Measurements from ENCODE around the gene GMDS.

Gene GMDS

GRCh38 chr6:2099870-2100269 is 145.5 kb downstream of the GMDS start:
- no peak overlapping the region for H3K23ac ChIP-seq (ENCODE audit: low read length in 2 of 2)
- no peak overlapping the region for H2BK5ac ChIP-seq (ENCODE audit: low read depth, low read length, poor library complexity, severe bottlenecking)
- H2AFZ ChIP-seq (ENCODE audit: low read depth, low read length): no peak overlapping the region
- no peak overlapping the region for H3K27ac ChIP-seq (ENCODE audit: low read length, poor library complexity, severe bottlenecking)
- no peak overlapping the region for H2AK5ac ChIP-seq (ENCODE audit: low read length, severe bottlenecking)
- no peak overlapping the region for H3K9ac ChIP-seq (ENCODE audit: low read length)
- peaks cover 2% of the 10 kb centered on the region for H3K4me1 ChIP-seq (ENCODE audit: control insufficient read depth, insufficient read depth, low read depth, low read length)
- H3K4ac ChIP-seq (ENCODE audit: low read depth in 1 of 2, low read length in 2 of 2): no peak overlapping the region
- H2BK15ac ChIP-seq (ENCODE audit: low read depth, poor library complexity, severe bottlenecking): no peak overlapping the region
- H3K9me3 ChIP-seq (ENCODE audit: control insufficient read depth, low read length): no peaks in the 10 kb centered on the region
- H3K27me3 ChIP-seq (ENCODE audit: control insufficient read depth in 1 of 2, insufficient read depth in 1 of 2, low read length in 2 of 2): no peaks in the 10 kb centered on the region
- no peak overlapping the region for H3K4me3 ChIP-seq (ENCODE audit: insufficient read depth in 1 of 2, low read depth in 1 of 2, low read length in 2 of 2)
- no peak overlapping the region for H4K8ac ChIP-seq (ENCODE audit: low read length)
- DNase-seq: no peak
- H4K91ac ChIP-seq (ENCODE audit: low read length): no peak overlapping the region
- no peak overlapping the region for H3K4me2 ChIP-seq (ENCODE audit: low read length, poor library complexity, severe bottlenecking)
- no peaks in the 10 kb centered on the region for H3K36me3 ChIP-seq (ENCODE audit: control insufficient read depth in 1 of 2, insufficient read depth in 2 of 2, low read depth in 1 of 2, low read length in 2 of 2)
- peaks cover under 1% of the 10 kb centered on the region for H3K79me1 ChIP-seq (replicated peaks; ENCODE audit: low read length, poor library complexity, severe bottlenecking)
- H2BK12ac ChIP-seq (ENCODE audit: low read length in 2 of 2): no peak overlapping the region
- no peak overlapping the region for H3K18ac ChIP-seq (ENCODE audit: low read depth in 1 of 2, low read length in 2 of 2)
- H2BK120ac ChIP-seq (ENCODE audit: low read depth, low read length): no peak overlapping the region
- no peak overlapping the region for H3K14ac ChIP-seq (ENCODE audit: low read length in 2 of 2)

- H3K4me3 ChIP-seq (ENCODE audit: insufficient read depth in 1 of 2, low read depth in 1 of 2, low read length in 2 of 2): no peak overlapping the region
- peaks cover 1% of the 10 kb centered on the region for H3K79me1 ChIP-seq (replicated peaks; ENCODE audit: low read length, poor library complexity, severe bottlenecking)
- no peaks in the 10 kb centered on the region for H3K9me3 ChIP-seq (ENCODE audit: control insufficient read depth, low read length)
- H2BK120ac ChIP-seq (ENCODE audit: low read depth, low read length): no peak overlapping the region
- no peak overlapping the region for H3K4ac ChIP-seq (ENCODE audit: low read depth in 1 of 2, low read length in 2 of 2)
- H3K4me1 ChIP-seq (ENCODE audit: control insufficient read depth, insufficient read depth, low read depth, low read length): no peaks in the 10 kb centered on the region
- no peak overlapping the region for H4K91ac ChIP-seq (ENCODE audit: low read length)
- H3K9ac ChIP-seq (ENCODE audit: low read length): no peak overlapping the region
- DNase-seq: no peak
- no peak overlapping the region for H3K14ac ChIP-seq (ENCODE audit: low read length in 2 of 2)
- no peak overlapping the region for H2BK5ac ChIP-seq (ENCODE audit: low read depth, low read length, poor library complexity, severe bottlenecking)
- H2AFZ ChIP-seq (ENCODE audit: low read depth, low read length): no peak overlapping the region
- H4K8ac ChIP-seq (ENCODE audit: low read length): no peak overlapping the region
- no peak overlapping the region for H3K18ac ChIP-seq (ENCODE audit: low read depth in 1 of 2, low read length in 2 of 2)
- WGBS: 62% methylated on average over 1 of the region's 3 CpGs
- H3K4me2 ChIP-seq (ENCODE audit: low read length, poor library complexity, severe bottlenecking): no peak overlapping the region
- no peaks in the 10 kb centered on the region for H3K27me3 ChIP-seq (ENCODE audit: control insufficient read depth in 1 of 2, insufficient read depth in 1 of 2, low read length in 2 of 2)
- H2AK5ac ChIP-seq (ENCODE audit: low read length, severe bottlenecking): no peak overlapping the region
- no peak overlapping the region for H2BK15ac ChIP-seq (ENCODE audit: low read depth, poor library complexity, severe bottlenecking)
- no peak overlapping the region for H3K27ac ChIP-seq (ENCODE audit: low read length, poor library complexity, severe bottlenecking)
- H2BK12ac ChIP-seq (ENCODE audit: low read length in 2 of 2): no peak overlapping the region
- no peak overlapping the region for H3K23ac ChIP-seq (ENCODE audit: low read length in 2 of 2)
- H3K36me3 ChIP-seq (ENCODE audit: control insufficient read depth in 1 of 2, insufficient read depth in 2 of 2, low read depth in 1 of 2, low read length in 2 of 2): no peaks in the 10 kb centered on the region
Measured at GRCh38 chr6:2097464-2097863, 147.9 kb downstream of the GMDS start.

- Histone ChIP-seq H2AFZ (ENCODE audit: low read depth, low read length) (no peak overlapping the region), H4K91ac (ENCODE audit: low read length) (no peak overlapping the region), H2BK120ac (ENCODE audit: low read depth, low read length) (no peak overlapping the region), H2BK15ac (ENCODE audit: low read depth, poor library complexity, severe bottlenecking) (no peak overlapping the region), H3K14ac (ENCODE audit: low read length in 2 of 2) (no peak overlapping the region), H3K18ac (ENCODE audit: low read depth in 1 of 2, low read length in 2 of 2) (no peak overlapping the region), H2AK5ac (ENCODE audit: low read length, severe bottlenecking) (no peak overlapping the region), H3K23ac (ENCODE audit: low read length in 2 of 2) (no peak overlapping the region), H2BK5ac (ENCODE audit: low read depth, low read length, poor library complexity, severe bottlenecking) (no peak overlapping the region), H3K9me3 (ENCODE audit: control insufficient read depth, low read length) (no peaks in the 10 kb centered on the region), H2BK12ac (ENCODE audit: low read length in 2 of 2) (no peak overlapping the region), H3K9ac (ENCODE audit: low read length) (no peak overlapping the region), H3K4me2 (ENCODE audit: low read length, poor library complexity, severe bottlenecking) (no peak overlapping the region), H3K27ac (ENCODE audit: low read length, poor library complexity, severe bottlenecking) (no peak overlapping the region), H3K4me1 (ENCODE audit: control insufficient read depth, insufficient read depth, low read depth, low read length) (no peaks in the 10 kb centered on the region), H3K79me1 (replicated peaks; ENCODE audit: low read length, poor library complexity, severe bottlenecking) (peaks cover 1% of the 10 kb centered on the region), H3K27me3 (ENCODE audit: control insufficient read depth in 1 of 2, insufficient read depth in 1 of 2, low read length in 2 of 2) (no peaks in the 10 kb centered on the region), H3K36me3 (ENCODE audit: control insufficient read depth in 1 of 2, insufficient read depth in 2 of 2, low read depth in 1 of 2, low read length in 2 of 2) (no peaks in the 10 kb centered on the region), H3K4me3 (ENCODE audit: insufficient read depth in 1 of 2, low read depth in 1 of 2, low read length in 2 of 2) (no peak overlapping the region), H3K4ac (ENCODE audit: low read depth in 1 of 2, low read length in 2 of 2) (no peak overlapping the region), H4K8ac (ENCODE audit: low read length) (no peak overlapping the region)
- WGBS: 85% methylated on average over 2 of the region's 2 CpGs
- DNase-seq: no peak
Measured at GRCh38 chr6:2094642-2095041, 150.8 kb downstream of the GMDS start.

DNA sequence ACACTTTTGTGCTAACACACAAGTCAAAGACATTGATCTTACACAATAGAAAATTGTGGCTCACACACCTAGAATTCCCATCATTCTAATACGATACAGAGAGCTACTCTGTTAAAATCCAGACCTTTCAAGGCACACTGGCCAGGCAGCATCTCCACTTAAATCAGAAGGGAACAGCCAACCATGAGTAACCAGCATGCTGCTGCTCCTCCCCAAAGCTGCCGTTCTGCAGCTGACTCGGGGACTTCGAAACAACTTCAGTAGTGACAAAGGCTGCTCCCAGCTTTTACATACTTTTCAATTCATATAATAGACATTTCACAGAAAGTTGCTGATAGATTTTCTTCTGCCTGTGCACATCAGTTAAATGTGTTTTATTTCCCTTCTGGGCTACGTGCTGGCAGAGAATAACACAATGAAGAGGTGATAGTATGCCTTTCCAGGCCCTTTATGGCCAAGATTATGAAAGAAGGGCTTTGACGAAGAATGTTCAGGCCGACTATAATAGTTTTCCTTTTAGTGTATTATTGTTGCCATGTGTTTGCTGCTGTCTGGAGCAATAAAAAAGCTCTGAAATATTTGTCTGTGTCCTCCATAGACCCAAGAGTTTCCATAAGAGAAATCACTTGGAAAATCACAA is 159.0 kb downstream of the GMDS start:
- no peak overlapping the region for H2BK15ac ChIP-seq (ENCODE audit: low read depth, poor library complexity, severe bottlenecking)
- no peak overlapping the region for H3K4ac ChIP-seq (ENCODE audit: low read depth in 1 of 2, low read length in 2 of 2)
- H3K4me2 ChIP-seq (ENCODE audit: low read length, poor library complexity, severe bottlenecking): no peak overlapping the region
- 80% methylated on average over 4 of the region's 7 CpGs for WGBS
- no peak overlapping the region for H3K23ac ChIP-seq (ENCODE audit: low read length in 2 of 2)
- H3K9ac ChIP-seq (ENCODE audit: low read length): peak overlapping the region; percentile 52
- no peak for DNase-seq
- no peak overlapping the region for H4K8ac ChIP-seq (ENCODE audit: low read length)
- no peak overlapping the region for H3K14ac ChIP-seq (ENCODE audit: low read length in 2 of 2)
- H3K79me1 ChIP-seq (replicated peaks; ENCODE audit: low read length, poor library complexity, severe bottlenecking): peaks cover 5% of the 10 kb centered on the region
- H3K9me3 ChIP-seq (ENCODE audit: control insufficient read depth, low read length): no peaks in the 10 kb centered on the region
- no peak overlapping the region for H2AK5ac ChIP-seq (ENCODE audit: low read length, severe bottlenecking)
- H2BK12ac ChIP-seq (ENCODE audit: low read length in 2 of 2): no peak overlapping the region
- peak overlapping the region in 1 of 2 experiments; percentile 61 for H3K4me3 ChIP-seq (ENCODE audit: insufficient read depth in 1 of 2, low read depth in 1 of 2, low read length in 2 of 2)
- H3K36me3 ChIP-seq (ENCODE audit: control insufficient read depth in 1 of 2, insufficient read depth in 2 of 2, low read depth in 1 of 2, low read length in 2 of 2): no peaks in the 10 kb centered on the region
- no peak overlapping the region for H3K27ac ChIP-seq (ENCODE audit: low read length, poor library complexity, severe bottlenecking)
- no peaks in the 10 kb centered on the region for H3K27me3 ChIP-seq (ENCODE audit: control insufficient read depth in 1 of 2, insufficient read depth in 1 of 2, low read length in 2 of 2)
- H2AFZ ChIP-seq (ENCODE audit: low read depth, low read length): no peak overlapping the region
- no peak overlapping the region for H4K91ac ChIP-seq (ENCODE audit: low read length)
- peaks cover 4% of the 10 kb centered on the region for H3K4me1 ChIP-seq (ENCODE audit: control insufficient read depth, insufficient read depth, low read depth, low read length)
- H2BK120ac ChIP-seq (ENCODE audit: low read depth, low read length): no peak overlapping the region
- no peak overlapping the region for H2BK5ac ChIP-seq (ENCODE audit: low read depth, low read length, poor library complexity, severe bottlenecking)
- H3K18ac ChIP-seq (ENCODE audit: low read depth in 1 of 2, low read length in 2 of 2): no peak overlapping the region

Measured in mesenchymal stem cell (in vitro differentiated cells and primary cell).